Ascending aorta (tissue), 2 donors: ENCODE results near the gene SSMEM1. TPM values are rescaled to one million over a fixed set of nuclear protein-coding genes. Genes with fewer than 3 reads are reported as not detected.
"Not testable (repeated sequence)": the region's sequence is repeated elsewhere in the genome, so short reads cannot be mapped to it uniquely, and the experiment has no call there.

Experiments
- DNase-seq, 2 donors: peaks; one replicate each; pipeline ENCODE4 v3.0.0-alpha.2; 2019; ENCODE audit warnings: low spot score in 2 of 2
- H3K27ac ChIP-seq, 2 donors: fragments of 200-600 bp; sonication (generic); one replicate each; pipeline ENCODE4 v1.5.1; 2016 to 2017; ENCODE audit warnings: mild to moderate bottlenecking in 1 of 2
- H3K27me3 ChIP-seq: fragments of 200-600 bp; sonication (generic); one replicate; pipeline ENCODE4 v1.5.1; 2017
- H3K36me3 ChIP-seq, 2 donors: fragments of 200-600 bp; sonication (generic); one replicate each; pipeline ENCODE4 v1.5.1; 2016
- H3K4me1 ChIP-seq, 2 donors: fragments of 200-600 bp; sonication (generic); one replicate each; pipeline ENCODE4 v1.5.1; 2016 to 2017; ENCODE audit warnings: mild to moderate bottlenecking in 1 of 2
- H3K4me3 ChIP-seq, 2 donors: fragments of 200-600 bp; sonication (generic); one replicate each; pipeline ENCODE4 v1.5.1; 2016 to 2017; ENCODE audit warnings: mild to moderate bottlenecking in 1 of 2
- H3K9me3 ChIP-seq, 2 donors: fragments of 200-600 bp; sonication (generic); one replicate each; pipeline ENCODE4 v1.5.1; 2016
- intact Hi-C: fragments of 100-400 bp; cut with DNase I; formaldehyde crosslinking; loops from one replicate; pipeline ENCODE4 v1.15.1; 2023
- total RNA-seq: library from RNA; depleted of rRNA; stranded (reverse); fragments of >200 nt; gene quantifications from one replicate; pipeline ENCODE4 v1.1.0, GENCODE V29; 2016
- TF ChIP-seq, protein P1 (sequence below), 3 experiments: fragments of 200-600 bp in 2 of 3; fragments of 450-650 bp in 1 of 3; sonication (generic) in 2 of 3; IDR thresholded peaks; one replicate each; pipeline ENCODE4 v1.5.1; 2016 to 2019; ENCODE audit warnings: antibody characterized with exemption in 3 of 3, mild to moderate bottlenecking in 1 of 3, moderate library complexity in 1 of 3

Gene SSMEM1
- total RNA-seq, 1 donor from 2014 or later, result not detected

DNA sequence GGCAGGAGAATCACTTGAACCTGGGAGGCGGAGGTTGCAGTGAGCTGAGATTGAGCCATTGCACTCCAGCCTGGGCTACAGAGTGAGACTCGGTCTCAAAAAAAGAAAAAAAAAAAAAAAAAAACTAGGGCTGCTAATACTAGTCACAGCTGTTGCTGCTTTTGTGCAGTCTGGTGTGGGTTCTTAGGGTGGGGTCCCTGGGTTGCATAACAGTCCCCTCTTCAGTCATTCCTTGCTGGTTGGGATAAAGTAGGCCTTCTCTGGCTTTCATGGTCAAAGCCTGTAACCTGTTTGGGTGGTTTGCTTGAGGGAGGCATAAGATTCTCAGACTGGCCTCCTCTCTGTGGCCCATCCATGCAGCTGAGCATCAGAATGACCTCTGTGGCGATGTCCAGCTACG lies 14.1 kb downstream of the SSMEM1 start:
- DNase-seq, result no peak
- no peaks in the 10 kb centered on the region for H3K27me3 ChIP-seq
- H3K4me1 ChIP-seq, result no peaks in the 10 kb centered on the region
- no peaks in the 10 kb centered on the region for H3K36me3 ChIP-seq
- TF ChIP-seq, protein P1, sequence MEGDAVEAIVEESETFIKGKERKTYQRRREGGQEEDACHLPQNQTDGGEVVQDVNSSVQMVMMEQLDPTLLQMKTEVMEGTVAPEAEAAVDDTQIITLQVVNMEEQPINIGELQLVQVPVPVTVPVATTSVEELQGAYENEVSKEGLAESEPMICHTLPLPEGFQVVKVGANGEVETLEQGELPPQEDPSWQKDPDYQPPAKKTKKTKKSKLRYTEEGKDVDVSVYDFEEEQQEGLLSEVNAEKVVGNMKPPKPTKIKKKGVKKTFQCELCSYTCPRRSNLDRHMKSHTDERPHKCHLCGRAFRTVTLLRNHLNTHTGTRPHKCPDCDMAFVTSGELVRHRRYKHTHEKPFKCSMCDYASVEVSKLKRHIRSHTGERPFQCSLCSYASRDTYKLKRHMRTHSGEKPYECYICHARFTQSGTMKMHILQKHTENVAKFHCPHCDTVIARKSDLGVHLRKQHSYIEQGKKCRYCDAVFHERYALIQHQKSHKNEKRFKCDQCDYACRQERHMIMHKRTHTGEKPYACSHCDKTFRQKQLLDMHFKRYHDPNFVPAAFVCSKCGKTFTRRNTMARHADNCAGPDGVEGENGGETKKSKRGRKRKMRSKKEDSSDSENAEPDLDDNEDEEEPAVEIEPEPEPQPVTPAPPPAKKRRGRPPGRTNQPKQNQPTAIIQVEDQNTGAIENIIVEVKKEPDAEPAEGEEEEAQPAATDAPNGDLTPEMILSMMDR (IDR thresholded peaks at IDR 0.05), result no peak
- H3K9me3 ChIP-seq, result no peaks in the 10 kb centered on the region
- no peak overlapping the region for H3K4me3 ChIP-seq
- intact Hi-C loops, result no loop called here
- no peak overlapping the region for H3K27ac ChIP-seq

DNA sequence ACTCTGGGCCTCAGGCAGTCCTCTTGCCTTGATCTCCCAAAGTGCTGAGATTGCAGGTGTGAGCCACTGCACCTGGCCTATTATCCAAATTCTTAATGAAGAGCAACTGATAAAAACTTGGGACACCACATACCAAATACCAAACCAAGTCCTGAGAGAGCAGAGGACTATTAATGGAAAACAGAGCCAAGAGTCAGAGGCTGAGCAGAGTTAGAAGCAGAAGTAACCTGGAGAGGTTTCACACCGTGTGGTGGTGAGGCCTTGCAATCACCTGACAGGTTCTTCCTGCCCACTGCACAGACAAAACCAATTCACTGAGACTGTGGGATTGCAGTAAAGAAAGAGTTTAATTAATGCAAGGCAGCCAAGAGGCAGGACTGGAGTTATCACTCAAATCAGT lies 16.0 kb downstream of the SSMEM1 start:
- Histone ChIP-seq H3K36me3 (no peaks in the 10 kb centered on the region), H3K9me3 (no peaks in the 10 kb centered on the region), H3K27ac (no peak overlapping the region), H3K27me3 (no peaks in the 10 kb centered on the region), H3K4me3 (no peak overlapping the region), H3K4me1 (no peaks in the 10 kb centered on the region)
- no peak for DNase-seq
- intact Hi-C loops, result no loop called here
- TF ChIP-seq, protein P1 (IDR thresholded peaks at IDR 0.05), result no peak

DNA sequence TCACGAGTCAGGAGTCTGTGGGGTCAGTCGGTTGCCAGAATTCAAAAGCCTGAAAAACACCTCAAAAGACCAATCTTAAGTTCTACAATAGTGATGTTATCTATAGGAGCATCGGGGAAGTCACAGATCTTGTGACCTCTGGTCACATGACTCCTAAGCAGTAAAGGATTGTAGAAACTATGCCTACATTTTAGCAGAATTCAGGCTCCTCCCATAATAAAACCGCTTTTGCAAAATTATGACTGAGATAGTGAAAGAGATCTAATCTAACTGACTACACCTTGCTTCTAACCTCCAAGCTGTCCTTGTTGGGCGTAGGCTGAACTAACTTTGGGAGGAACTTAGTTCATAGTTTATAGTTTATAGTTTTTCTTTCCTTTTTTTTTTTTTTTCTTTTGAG lies 16.6 kb downstream of the SSMEM1 start:
- no peak overlapping the region for H3K4me3 ChIP-seq
- H3K4me1 ChIP-seq, result no peaks in the 10 kb centered on the region
- intact Hi-C loops, result no loop called here
- no peaks in the 10 kb centered on the region for H3K27me3 ChIP-seq
- H3K27ac ChIP-seq, result no peak overlapping the region
- no peak for DNase-seq
- no peaks in the 10 kb centered on the region for H3K9me3 ChIP-seq
- no peaks in the 10 kb centered on the region for H3K36me3 ChIP-seq
- TF ChIP-seq, protein P1 (IDR thresholded peaks at IDR 0.05), result no peak

DNA sequence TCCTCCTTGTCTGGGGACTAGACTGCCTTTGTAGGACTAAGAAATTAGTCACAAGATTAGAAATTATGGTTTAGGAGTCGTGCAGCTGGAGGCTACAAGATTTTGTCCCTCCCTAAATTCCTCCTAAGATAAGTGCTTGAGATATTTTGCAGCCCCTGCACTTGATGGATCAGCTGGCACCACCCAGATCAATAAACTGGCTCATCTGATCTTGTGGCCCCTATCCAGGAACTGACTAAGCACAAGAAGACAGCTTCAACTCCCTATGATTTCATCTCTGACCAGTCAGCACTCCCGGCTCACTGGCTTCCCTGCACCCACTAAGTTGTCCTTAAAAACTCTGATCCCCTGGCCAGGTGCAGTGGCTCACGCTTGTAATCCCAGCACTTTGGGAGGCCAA lies 17.3 kb downstream of the SSMEM1 start:
- H3K4me1 ChIP-seq, intact Hi-C loops, H3K36me3 ChIP-seq, DNase-seq, H3K9me3 ChIP-seq, H3K27ac ChIP-seq, H3K4me3 ChIP-seq, H3K27me3 ChIP-seq: not testable (repeated sequence)

GRCh38 chr7:130226333-130226732 lies 18.7 kb downstream of the SSMEM1 start:
- Histone ChIP-seq H3K9me3 (no peaks in the 10 kb centered on the region), H3K4me3 (no peak overlapping the region), H3K4me1 (no peaks in the 10 kb centered on the region), H3K27me3 (no peaks in the 10 kb centered on the region), H3K27ac (no peak overlapping the region), H3K36me3 (no peaks in the 10 kb centered on the region)
- DNase-seq, result no peak
- intact Hi-C loops, result no loop called here
- TF ChIP-seq, protein P1 (IDR thresholded peaks at IDR 0.05), result no peak

GRCh38 chr7:130227883-130228575 lies 20.4 kb downstream of the SSMEM1 start:
- H3K4me3 ChIP-seq, result no peak overlapping the region
- intact Hi-C loops, result no loop called here
- no peaks in the 10 kb centered on the region for H3K36me3 ChIP-seq
- no peak overlapping the region for H3K27ac ChIP-seq
- no peaks in the 10 kb centered on the region for H3K4me1 ChIP-seq
- no peaks in the 10 kb centered on the region for H3K27me3 ChIP-seq
- TF ChIP-seq, protein P1 (IDR thresholded peaks at IDR 0.05), result no peak
- H3K9me3 ChIP-seq, result no peaks in the 10 kb centered on the region
- no peak for DNase-seq
